ENCODE measurements around the gene ZNRF1. TPM values are rescaled to one million over a fixed set of nuclear protein-coding genes. Genes with fewer than 3 reads are reported as not detected.

Gene ZNRF1
- total RNA-seq, 1 donor from 2014 or later: 46.8 TPM

- H3K27me3 Mint-ChIP-seq: peaks cover 11% of the 10 kb centered on the region
- no peaks in the 10 kb centered on the region for H3K36me3 Mint-ChIP-seq (ENCODE audit: low read depth)
- intact Hi-C loops (cut with micrococcal nuclease): no loop called here
- no peaks in the 10 kb centered on the region for H3K4me1 Mint-ChIP-seq
- DNase-seq: no peak
- H3K9me3 Mint-ChIP-seq: no peaks in the 10 kb centered on the region
- no peak overlapping the region for H3K27ac Mint-ChIP-seq
- H3K4me3 Mint-ChIP-seq: no peak overlapping the region
Observed at GRCh38 chr16:74990832-74991231, 8.0 kb upstream of the ZNRF1 start.

GRCh38 chr16:74991268-74991592 lies 7.6 kb upstream of the ZNRF1 start:
- Mint-ChIP-seq H3K27me3 (peaks cover 13% of the 10 kb centered on the region), H3K9me3 (no peaks in the 10 kb centered on the region), H3K27ac (no peak overlapping the region), H3K4me3 (no peak overlapping the region), H3K4me1 (no peaks in the 10 kb centered on the region), H3K36me3 (ENCODE audit: low read depth) (no peaks in the 10 kb centered on the region)
- DNase-seq: no peak
- intact Hi-C loops (cut with micrococcal nuclease): no loop called here

- Mint-ChIP-seq H3K27me3 (peaks cover 15% of the 10 kb centered on the region), H3K9me3 (no peaks in the 10 kb centered on the region), H3K36me3 (ENCODE audit: low read depth) (no peaks in the 10 kb centered on the region), H3K4me3 (no peak overlapping the region), H3K27ac (no peak overlapping the region), H3K4me1 (no peaks in the 10 kb centered on the region)
- intact Hi-C loops (cut with micrococcal nuclease): no loop called here
- DNase-seq: no peak
Observed at GRCh38 chr16:74991593-74992403, 7.0 kb upstream of the ZNRF1 start.

- Mint-ChIP-seq H3K27me3 (peaks cover 14% of the 10 kb centered on the region), H3K9me3 (no peaks in the 10 kb centered on the region), H3K27ac (no peak overlapping the region), H3K36me3 (ENCODE audit: low read depth) (peaks cover 6% of the 10 kb centered on the region), H3K4me1 (peaks cover 17% of the 10 kb centered on the region), H3K4me3 (no peak overlapping the region)
- DNase-seq: no peak
- intact Hi-C loops (cut with micrococcal nuclease): loop anchor here (5.0 kb wide), 1 partner anchor 289 kb away; no protein-coding TSS in a partner anchor
Observed at GRCh38 chr16:74995986-74996385, 2.8 kb upstream of the ZNRF1 start.

GRCh38 chr16:74997042-74997491 lies 1.8 kb upstream of the ZNRF1 start:
- H3K27me3 Mint-ChIP-seq: peaks cover 13% of the 10 kb centered on the region
- peaks cover 24% of the 10 kb centered on the region for H3K4me1 Mint-ChIP-seq
- no peak overlapping the region for H3K27ac Mint-ChIP-seq
- H3K4me3 Mint-ChIP-seq: no peak overlapping the region
- H3K36me3 Mint-ChIP-seq (ENCODE audit: low read depth): peaks cover 11% of the 10 kb centered on the region
- no peak for DNase-seq
- intact Hi-C loops (cut with micrococcal nuclease): loop anchor here (5.0 kb wide), 1 partner anchor 290 kb away; no protein-coding TSS in a partner anchor
- H3K9me3 Mint-ChIP-seq: no peaks in the 10 kb centered on the region

- Mint-ChIP-seq H3K4me3 (peak overlapping the region; percentile 96), H3K4me1 (peaks cover 43% of the 10 kb centered on the region), H3K27ac (peak overlapping the region; percentile 87), H3K36me3 (ENCODE audit: low read depth) (peaks cover 29% of the 10 kb centered on the region), H3K9me3 (no peaks in the 10 kb centered on the region), H3K27me3 (peaks cover 7% of the 10 kb centered on the region)
- intact Hi-C loops (cut with micrococcal nuclease): loop anchor here (5.0 kb wide), 1 partner anchor 292 kb away; no protein-coding TSS in a partner anchor
- peak; percentile 82 for DNase-seq
Observed at GRCh38 chr16:74999219-74999608, 390 bp downstream of the ZNRF1 start.

- DNase-seq: peak; percentile 89
- intact Hi-C loops (cut with micrococcal nuclease): loop anchor here (5.0 kb wide), 2 partner anchors 37 to 293 kb away; no protein-coding TSS in a partner anchor
- H3K27me3 Mint-ChIP-seq: peaks cover 7% of the 10 kb centered on the region
- H3K9me3 Mint-ChIP-seq: no peaks in the 10 kb centered on the region
- peak overlapping the region; percentile 96 for H3K4me3 Mint-ChIP-seq
- H3K36me3 Mint-ChIP-seq (ENCODE audit: low read depth): peaks cover 29% of the 10 kb centered on the region
- H3K27ac Mint-ChIP-seq: peak overlapping the region; percentile 87
- peaks cover 45% of the 10 kb centered on the region for H3K4me1 Mint-ChIP-seq
Observed at GRCh38 chr16:74999609-75000480, 1.0 kb downstream of the ZNRF1 start.

GRCh38 chr16:75000481-75001081 lies 1.8 kb downstream of the ZNRF1 start:
- peak overlapping the region; percentile 78 for H3K27ac Mint-ChIP-seq
- H3K27me3 Mint-ChIP-seq: peaks cover 7% of the 10 kb centered on the region
- H3K36me3 Mint-ChIP-seq (ENCODE audit: low read depth): peaks cover 29% of the 10 kb centered on the region
- peaks cover 45% of the 10 kb centered on the region for H3K4me1 Mint-ChIP-seq
- H3K9me3 Mint-ChIP-seq: no peaks in the 10 kb centered on the region
- peak overlapping the region; percentile 96 for H3K4me3 Mint-ChIP-seq
- intact Hi-C loops (cut with micrococcal nuclease): loop anchor here (5.0 kb wide), 1 partner anchor 37 kb away; no protein-coding TSS in a partner anchor
- no peak for DNase-seq

- Mint-ChIP-seq H3K4me3 (no peak overlapping the region), H3K27ac (peak overlapping the region; percentile 11), H3K9me3 (no peaks in the 10 kb centered on the region), H3K27me3 (peaks cover 2% of the 10 kb centered on the region), H3K4me1 (peaks cover 45% of the 10 kb centered on the region), H3K36me3 (ENCODE audit: low read depth) (peaks cover 33% of the 10 kb centered on the region)
- intact Hi-C loops (cut with micrococcal nuclease): loop anchor here (5.0 kb wide), 1 partner anchor 35 kb away; no protein-coding TSS in a partner anchor
- DNase-seq: no peak
Observed at GRCh38 chr16:75002474-75002873, 3.6 kb downstream of the ZNRF1 start.

GRCh38 chr16:75003931-75004330 lies 5.1 kb downstream of the ZNRF1 start:
- Mint-ChIP-seq H3K27ac (no peak overlapping the region), H3K36me3 (ENCODE audit: low read depth) (peaks cover 40% of the 10 kb centered on the region), H3K4me3 (peak overlapping the region; percentile 9), H3K4me1 (peaks cover 44% of the 10 kb centered on the region), H3K27me3 (no peaks in the 10 kb centered on the region), H3K9me3 (no peaks in the 10 kb centered on the region)
- DNase-seq: no peak
- intact Hi-C loops (cut with micrococcal nuclease): loop anchor here (5.0 kb wide), 1 partner anchor 33 kb away; no protein-coding TSS in a partner anchor

GRCh38 chr16:75004460-75004859 lies 5.6 kb downstream of the ZNRF1 start:
- intact Hi-C loops (cut with micrococcal nuclease): loop anchor here (5.0 kb wide), 1 partner anchor 33 kb away; no protein-coding TSS in a partner anchor
- Mint-ChIP-seq H3K36me3 (ENCODE audit: low read depth) (peaks cover 42% of the 10 kb centered on the region), H3K27ac (no peak overlapping the region), H3K9me3 (no peaks in the 10 kb centered on the region), H3K4me3 (no peak overlapping the region), H3K4me1 (peaks cover 49% of the 10 kb centered on the region), H3K27me3 (no peaks in the 10 kb centered on the region)
- DNase-seq: no peak

GRCh38 chr16:75005697-75006096 lies 6.9 kb downstream of the ZNRF1 start:
- intact Hi-C loops (cut with micrococcal nuclease): no loop called here
- Mint-ChIP-seq H3K27me3 (no peaks in the 10 kb centered on the region), H3K27ac (no peak overlapping the region), H3K4me3 (no peak overlapping the region), H3K4me1 (peaks cover 45% of the 10 kb centered on the region), H3K9me3 (peaks cover 4% of the 10 kb centered on the region), H3K36me3 (ENCODE audit: low read depth) (peaks cover 38% of the 10 kb centered on the region)
- no peak for DNase-seq

- H3K36me3 Mint-ChIP-seq (ENCODE audit: low read depth): peaks cover 31% of the 10 kb centered on the region
- no peak overlapping the region for H3K27ac Mint-ChIP-seq
- DNase-seq: no peak
- peaks cover 4% of the 10 kb centered on the region for H3K9me3 Mint-ChIP-seq
- intact Hi-C loops (cut with micrococcal nuclease): no loop called here
- no peaks in the 10 kb centered on the region for H3K27me3 Mint-ChIP-seq
- no peak overlapping the region for H3K4me3 Mint-ChIP-seq
- H3K4me1 Mint-ChIP-seq: peaks cover 45% of the 10 kb centered on the region
Observed at GRCh38 chr16:75007443-75007842, 8.6 kb downstream of the ZNRF1 start.

All from activated CD4-positive, alpha-beta T cell treated with anti-CD3 and anti-CD28 coated beads, Interleukin-2, amount 10 ng/mL, durations not matched to agents 24 days and 14 days (primary cell).